Testis (tissue), 3 donors: Measurements from ENCODE around the gene HBS1L. TPM values are rescaled to one million over a fixed set of nuclear protein-coding genes. Genes with fewer than 3 reads are reported as not detected.

ENCODE experiments used
- DNase-seq: peaks from one replicate; pipeline ENCODE4 v3.0.0-alpha.2; 2019
- H3K27ac ChIP-seq, 2 donors: fragments of 200-600 bp; sonication (generic); one replicate each; pipeline ENCODE4 v1.5.1; 2019
- H3K27me3 ChIP-seq: fragments of 200-600 bp; sonication (generic); one replicate; pipeline ENCODE4 v1.5.1; 2019
- H3K36me3 ChIP-seq: fragments of 200-600 bp; sonication (generic); one replicate; pipeline ENCODE4 v1.5.1; 2017; ENCODE audit warnings: low read depth; ENCODE audit errors: missing control alignments
- H3K4me1 ChIP-seq: fragments of 200-600 bp; sonication (generic); one replicate; pipeline ENCODE4 v1.5.1; 2019
- H3K4me3 ChIP-seq, 2 donors: fragments of 200-600 bp; sonication (generic); one replicate each; pipeline ENCODE4 v1.5.1; 2017 to 2019
- H3K9me3 ChIP-seq: fragments of 200-600 bp; sonication (generic); one replicate; pipeline ENCODE4 v1.5.1; 2017
- CTCF ChIP-seq, 3 experiments: fragments of 450-650 bp in 2 of 3; fragments of 200-600 bp in 1 of 3; sonication (generic) in 1 of 3; IDR thresholded peaks; one replicate each; pipeline ENCODE4 v1.5.1; 2016 to 2019; ENCODE audit warnings: antibody characterized with exemption in 3 of 3, mild to moderate bottlenecking in 2 of 3, moderate library complexity in 1 of 3
- POLR2A ChIP-seq: fragments of 450-650 bp; IDR thresholded peaks from one replicate; pipeline ENCODE4 v1.6.1; 2017; ENCODE audit warnings: antibody characterized with exemption, mild to moderate bottlenecking, moderate library complexity
- WGBS, 2 donors: methylation state at CpG; one replicate each; pipeline ENCODE4 v1.1.5; 2018; 5-methylcytosine and 5-hydroxymethylcytosine counted together
- intact Hi-C: fragments of 100-400 bp; cut with DNase I; formaldehyde crosslinking; loops from one replicate; pipeline ENCODE4 v1.15.1; 2023; ENCODE audit warnings: low total_unique reads
- polyA plus RNA-seq: library from polyadenylated mRNA; stranded (reverse); fragments of 350-450 nt; fragmentation: Illumina TruSeq; extraction: RNeasy Lipid Tissue Mini Kit (QIAGEN cat#74804); gene quantifications from one replicate; pipeline ENCODE4 v1.2.3, GENCODE V29; 2014; ENCODE audit warnings: low read depth, low replicate concordance; ENCODE audit not compliant: insufficient read depth
- total RNA-seq, 2 donors: library from RNA; depleted of rRNA; stranded (reverse); fragments of >200 nt; gene quantifications; one replicate each; pipeline ENCODE4 v1.2.3, GENCODE V29; 2016

The HBS1L gene
- total and polyA plus RNA-seq, 3 donors from 2014 or later: 41.1 to 54.9 (median 51.8) TPM

GRCh38 chr6:134938896-134939295 is 115.7 kb downstream of the HBS1L start:
- H3K27ac ChIP-seq: no peak overlapping the region
- H3K9me3 ChIP-seq: no peaks in the 10 kb centered on the region
- no peak for DNase-seq
- no peaks in the 10 kb centered on the region for H3K4me1 ChIP-seq
- no peaks in the 10 kb centered on the region for H3K27me3 ChIP-seq
- TF ChIP-seq POLR2A (no peak), CTCF (IDR thresholded peaks at IDR 0.05) (no peak)
- no peak overlapping the region for H3K4me3 ChIP-seq
- intact Hi-C loops: no loop called here
- H3K36me3 ChIP-seq: no peaks in the 10 kb centered on the region
- 89 to 93% methylated on average over 5 of the region's 5 CpGs for WGBS, 2 donors

GRCh38 chr6:134937426-134937825 is 117.2 kb downstream of the HBS1L start:
- Histone ChIP-seq H3K27ac (no peak overlapping the region), H3K9me3 (no peaks in the 10 kb centered on the region), H3K4me3 (no peak overlapping the region), H3K4me1 (no peaks in the 10 kb centered on the region), H3K27me3 (no peaks in the 10 kb centered on the region), H3K36me3 (no peaks in the 10 kb centered on the region)
- DNase-seq: no peak
- no peak for TF ChIP-seq POLR2A
- TF ChIP-seq CTCF (IDR thresholded peaks at IDR 0.05): no peak
- intact Hi-C loops: no loop called here
- WGBS, 2 donors: 87 to 88% methylated on average over 5 of the region's 5 CpGs

GRCh38 chr6:134936931-134937330 is 117.7 kb downstream of the HBS1L start:
- DNase-seq: no peak

GRCh38 chr6:134936476-134936875 is 118.1 kb downstream of the HBS1L start:
- TF ChIP-seq POLR2A (no peak), CTCF (IDR thresholded peaks at IDR 0.05) (no peak)

More at GRCh38 chr6:134936931-134937330, 117.7 kb downstream of the HBS1L start:
- Histone ChIP-seq H3K9me3 (no peaks in the 10 kb centered on the region), H3K4me3 (no peak overlapping the region), H3K27ac (no peak overlapping the region), H3K4me1 (no peaks in the 10 kb centered on the region), H3K27me3 (no peaks in the 10 kb centered on the region), H3K36me3 (no peaks in the 10 kb centered on the region)
- WGBS, 2 donors: 73 to 87% methylated on average over 5 of the region's 5 CpGs
- intact Hi-C loops: no loop called here
- TF ChIP-seq POLR2A: no peak

GRCh38 chr6:134934793-134935485 is 119.7 kb downstream of the HBS1L start:
- no peak for DNase-seq
- Histone ChIP-seq H3K4me3 (no peak overlapping the region), H3K4me1 (no peaks in the 10 kb centered on the region), H3K27ac (no peak overlapping the region), H3K27me3 (no peaks in the 10 kb centered on the region), H3K9me3 (no peaks in the 10 kb centered on the region), H3K36me3 (no peaks in the 10 kb centered on the region)
- TF ChIP-seq POLR2A (no peak), CTCF (IDR thresholded peaks at IDR 0.05) (no peak)
- 95 to 99% methylated on average over 5 of the region's 5 CpGs for WGBS, 2 donors
- intact Hi-C loops: no loop called here

More at GRCh38 chr6:134936476-134936875, 118.1 kb downstream of the HBS1L start:
- H3K27me3 ChIP-seq: no peaks in the 10 kb centered on the region
- 93 to 96% methylated on average over 5 of the region's 5 CpGs for WGBS, 2 donors
- intact Hi-C loops: no loop called here
- H3K9me3 ChIP-seq: no peaks in the 10 kb centered on the region
- no peak for DNase-seq
- H3K27ac ChIP-seq: no peak overlapping the region
- no peaks in the 10 kb centered on the region for H3K36me3 ChIP-seq
- H3K4me1 ChIP-seq: no peaks in the 10 kb centered on the region
- H3K4me3 ChIP-seq: no peak overlapping the region
